Posterior cingulate gyrus (tissue), 11 donors: ENCODE data around the gene TRERF1.
"Not testable (repeated sequence)": the region's sequence is repeated elsewhere in the genome, so short reads cannot be mapped to it uniquely, and the experiment has no call there.

ENCODE experiments used
- DNase-seq, 10 donors: peaks; one replicate each; pipeline versions ENCODE4 v3.0.0 to v3.0.0-alpha.2; 2020 to 2021; ENCODE audit warnings: mixed read lengths in 3 of 10
- intact Hi-C: fragments of 100-400 bp; cut with DNase I; formaldehyde crosslinking; loops from one replicate; pipeline ENCODE4 v1.15.1; 2023

The TRERF1 gene

DNA sequence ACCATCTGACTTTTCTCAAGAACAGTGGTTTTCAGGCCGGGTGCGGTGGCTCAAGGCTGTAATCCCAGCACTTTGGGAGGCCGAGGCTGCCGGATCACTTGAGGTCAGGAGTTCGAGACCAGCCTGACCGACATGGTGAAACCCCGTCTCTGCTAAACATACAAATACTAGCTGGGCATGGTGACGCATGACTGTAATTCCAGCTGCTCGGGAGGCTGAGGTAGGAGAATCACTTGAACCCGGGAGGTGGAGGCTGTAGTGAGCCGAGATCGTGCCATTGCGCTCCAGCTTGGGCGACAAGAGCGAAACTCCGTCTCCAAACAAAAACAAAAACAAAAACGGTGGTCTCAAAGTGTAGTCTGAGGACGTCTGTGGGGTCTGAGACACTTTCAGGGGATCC, 235.2 kb downstream of the TRERF1 start:
- intact Hi-C loops, result loop anchor here (5.0 to 10.0 kb wide), 5 partner anchors 142 to 432 kb away; partner anchors contain the start of genes BYSL, MED20, PRICKLE4 and TAF8
- peak in 1 of 10 donors; percentile 55 for DNase-seq

DNA sequence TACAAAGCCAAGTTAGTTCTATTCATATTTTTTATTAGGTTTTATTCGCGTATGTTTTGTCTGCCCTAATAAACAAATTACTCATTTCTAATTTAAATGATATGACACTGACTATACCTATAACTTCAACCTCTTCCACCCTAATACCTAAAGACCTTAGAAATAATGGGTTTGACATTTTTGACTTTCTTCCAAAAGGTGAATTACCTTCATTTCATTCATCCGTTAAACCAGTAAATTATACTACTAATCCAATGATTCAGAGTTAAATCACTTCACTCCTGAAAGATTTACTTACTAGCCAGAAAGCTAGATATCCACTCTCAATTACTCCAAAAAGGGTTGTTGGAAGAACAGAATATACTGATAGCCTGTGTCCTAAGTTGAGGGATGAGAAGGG, 239.3 kb downstream of the TRERF1 start:
- intact Hi-C loops, result loop anchor here (10.0 kb wide), 2 partner anchors 138 to 428 kb away; partner anchors contain the start of genes PRICKLE4 and TOMM6
- no peak for DNase-seq

DNA sequence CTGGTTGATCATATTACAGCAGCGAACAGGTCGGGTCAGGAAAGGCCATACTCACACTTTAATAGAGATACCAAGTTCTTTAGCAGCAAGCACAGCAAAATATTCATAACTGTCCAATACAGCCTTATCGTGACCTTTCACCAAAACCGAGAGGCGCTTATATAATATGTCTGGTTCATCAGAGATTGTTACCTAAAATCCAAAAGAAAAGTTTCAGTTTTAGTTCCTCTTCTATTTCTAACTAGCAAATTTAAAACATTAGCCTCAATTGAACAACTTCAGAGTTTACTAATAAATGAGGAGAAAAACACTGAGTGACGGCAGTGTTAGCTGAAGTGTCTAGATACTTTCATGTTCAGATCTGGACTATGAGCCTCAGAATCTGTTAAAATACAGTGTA, 240.0 kb downstream of the TRERF1 start:
- no peak for DNase-seq
- intact Hi-C loops, result loop anchor here (10.0 kb wide), 2 partner anchors 137 to 427 kb away; partner anchors contain the start of genes PRICKLE4 and TOMM6

DNA sequence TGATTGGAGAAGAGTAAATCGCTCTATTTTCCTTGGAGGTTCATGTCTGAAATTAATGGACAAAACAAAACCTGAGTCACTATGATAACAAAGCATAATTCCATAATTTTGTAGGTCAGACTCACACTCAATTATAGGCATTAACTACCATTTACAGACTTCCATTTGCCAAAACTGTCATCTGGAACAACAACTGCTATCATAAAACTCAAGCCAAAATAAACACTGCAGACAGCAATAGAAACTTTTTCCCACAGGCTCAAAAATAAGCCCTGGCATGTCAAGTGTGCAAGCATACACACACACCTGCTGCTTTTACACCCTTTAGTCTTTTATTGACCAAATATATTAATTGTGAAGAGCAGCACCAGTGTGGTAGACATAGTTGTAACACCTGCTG, 241.2 kb downstream of the TRERF1 start:
- DNase-seq, result no peak
- intact Hi-C loops, result loop anchor here (10.0 kb wide), 2 partner anchors 136 to 426 kb away; partner anchors contain the start of genes PRICKLE4 and TOMM6

DNA sequence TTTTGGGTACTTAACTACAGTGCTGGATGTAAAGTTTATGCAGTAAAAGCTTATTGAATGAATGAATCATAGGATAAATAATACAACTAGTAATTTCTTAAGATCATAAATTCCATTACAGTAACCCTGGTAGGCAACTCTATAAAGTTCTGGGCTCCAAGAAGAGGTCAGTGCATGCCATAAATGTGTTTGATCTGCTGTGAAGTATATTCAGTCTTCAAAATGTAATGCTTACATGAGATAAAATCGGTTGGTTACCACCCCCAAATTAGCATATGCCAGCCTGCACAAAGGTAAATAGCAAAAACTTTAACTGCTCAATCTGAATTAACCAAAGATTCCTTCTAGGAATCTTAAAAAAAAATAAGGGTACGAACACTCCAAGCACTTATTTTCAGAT, 244.2 kb downstream of the TRERF1 start:
- intact Hi-C loops, DNase-seq: not testable (repeated sequence)

DNA sequence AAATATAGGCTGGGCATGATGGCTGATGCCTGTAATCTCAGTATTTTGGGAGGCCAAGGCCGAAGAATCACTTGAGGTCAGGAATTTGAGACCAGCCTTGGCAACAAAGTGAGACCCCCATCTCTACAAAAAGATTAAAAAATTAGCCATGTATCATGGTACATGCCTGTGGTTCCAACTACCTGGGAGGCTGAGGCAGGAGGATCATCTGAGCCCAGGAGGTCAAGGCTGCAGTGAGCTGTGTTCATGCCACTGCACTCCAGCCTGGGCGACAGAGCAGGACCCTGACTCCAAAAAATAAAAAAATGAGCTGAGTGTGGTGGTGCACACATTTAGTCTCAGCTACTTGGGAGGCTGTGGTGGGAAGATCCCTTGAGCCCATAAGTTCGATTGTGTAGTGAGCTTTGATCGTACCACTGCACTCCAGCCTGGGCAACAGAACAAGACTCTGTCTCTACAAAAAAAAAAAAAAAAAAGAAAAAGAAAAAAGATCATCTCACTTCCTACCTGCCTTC, 246.9 kb downstream of the TRERF1 start:
- intact Hi-C loops, result no loop called here
- no peak for DNase-seq

DNA sequence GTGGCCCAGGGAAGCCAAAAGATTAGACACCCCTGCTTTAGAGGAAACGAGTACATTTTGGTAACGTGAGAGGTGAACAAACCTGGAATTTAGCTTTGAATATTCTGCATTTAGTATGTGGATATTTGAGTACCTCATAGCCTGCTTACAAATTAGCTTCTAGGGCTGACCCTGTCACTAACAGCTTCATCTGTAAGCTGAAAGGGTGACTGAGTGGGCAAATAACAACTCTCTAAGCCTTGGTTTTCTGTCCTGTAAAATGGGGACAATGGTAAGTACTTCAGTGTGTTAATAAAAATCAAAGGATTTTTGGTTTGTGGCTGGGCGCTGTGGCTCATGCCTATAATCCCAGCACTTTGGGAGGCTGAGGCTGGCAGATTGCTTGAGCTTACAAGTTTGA, 248.5 kb downstream of the TRERF1 start:
- DNase-seq, result no peak
- intact Hi-C loops, result no loop called here

DNA sequence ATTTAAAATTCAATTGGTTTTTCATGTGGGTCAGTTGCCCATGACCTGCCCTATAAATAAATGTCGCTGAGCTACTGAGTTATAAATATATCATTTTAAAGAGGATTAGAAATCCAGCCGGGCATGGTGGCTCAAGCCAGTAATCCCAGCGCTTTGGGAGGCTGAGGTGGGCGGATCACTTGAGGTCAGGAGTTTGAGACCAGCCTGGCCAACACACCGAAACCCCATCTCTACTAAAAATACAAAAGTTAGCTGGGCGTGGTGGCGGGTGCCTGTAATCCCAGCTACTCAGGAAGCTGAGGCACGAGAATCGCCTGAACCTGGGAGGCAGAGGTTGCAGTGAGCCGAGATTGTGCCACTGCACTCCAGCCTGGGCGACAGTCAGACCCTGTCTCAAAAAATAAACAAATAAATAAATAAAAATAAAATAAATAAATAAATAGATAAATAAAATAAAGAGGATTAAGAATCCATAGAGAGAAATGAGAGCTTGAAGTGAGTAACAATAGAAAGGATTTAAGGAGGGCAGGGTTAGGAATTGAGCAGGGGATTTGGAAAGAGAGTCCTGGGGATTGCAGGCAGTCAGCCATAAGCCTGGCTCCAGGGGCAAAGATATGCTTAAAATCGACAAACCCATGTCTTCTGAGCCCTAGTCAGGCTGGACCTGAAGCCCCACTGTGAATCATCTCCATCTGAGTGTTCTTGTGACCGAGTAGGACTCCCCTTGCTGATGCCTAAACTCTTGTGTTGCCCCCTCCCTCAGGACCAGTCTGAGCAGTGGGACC, 249.4 kb downstream of the TRERF1 start:
- intact Hi-C loops, DNase-seq: not testable (repeated sequence)

DNA sequence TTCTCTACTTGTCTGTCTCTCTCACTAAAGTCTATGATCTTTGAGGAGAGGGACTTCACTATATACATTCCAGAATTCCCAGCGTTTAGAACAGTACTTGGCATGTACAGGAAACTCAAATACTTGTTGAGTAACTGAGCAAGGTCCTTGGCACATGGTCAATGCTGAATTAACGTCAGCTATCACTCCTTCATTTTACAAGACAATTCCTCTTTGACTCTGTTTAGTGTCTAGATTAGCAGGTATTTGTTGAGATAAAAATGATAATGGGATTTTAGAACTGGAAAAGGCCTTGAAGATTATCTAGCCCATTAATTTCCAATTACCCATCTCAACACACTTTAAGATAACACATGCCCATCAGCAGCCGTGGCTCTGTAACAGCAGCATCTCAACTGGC, 250.3 kb downstream of the TRERF1 start:
- intact Hi-C loops, result no loop called here
- DNase-seq, result no peak

DNA sequence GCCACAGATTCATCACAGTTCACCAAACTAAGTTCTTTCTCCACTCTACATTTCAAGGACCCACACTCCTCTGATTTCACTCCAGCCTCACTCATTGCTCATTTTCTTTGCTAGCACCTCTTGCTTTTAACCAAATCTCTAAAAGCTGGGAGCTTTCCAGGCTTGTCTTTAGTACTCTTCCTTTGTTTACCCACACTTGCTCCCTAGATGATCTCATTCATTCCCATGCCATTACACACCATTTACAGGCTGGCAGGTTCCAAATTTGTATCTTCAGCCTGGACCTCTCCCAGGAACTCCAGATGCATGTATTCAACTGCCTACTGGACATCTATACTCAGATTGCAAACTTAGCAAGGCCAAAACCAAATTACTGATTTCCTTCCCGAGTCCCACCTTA, 251.7 kb downstream of the TRERF1 start:
- intact Hi-C loops, result no loop called here

DNA sequence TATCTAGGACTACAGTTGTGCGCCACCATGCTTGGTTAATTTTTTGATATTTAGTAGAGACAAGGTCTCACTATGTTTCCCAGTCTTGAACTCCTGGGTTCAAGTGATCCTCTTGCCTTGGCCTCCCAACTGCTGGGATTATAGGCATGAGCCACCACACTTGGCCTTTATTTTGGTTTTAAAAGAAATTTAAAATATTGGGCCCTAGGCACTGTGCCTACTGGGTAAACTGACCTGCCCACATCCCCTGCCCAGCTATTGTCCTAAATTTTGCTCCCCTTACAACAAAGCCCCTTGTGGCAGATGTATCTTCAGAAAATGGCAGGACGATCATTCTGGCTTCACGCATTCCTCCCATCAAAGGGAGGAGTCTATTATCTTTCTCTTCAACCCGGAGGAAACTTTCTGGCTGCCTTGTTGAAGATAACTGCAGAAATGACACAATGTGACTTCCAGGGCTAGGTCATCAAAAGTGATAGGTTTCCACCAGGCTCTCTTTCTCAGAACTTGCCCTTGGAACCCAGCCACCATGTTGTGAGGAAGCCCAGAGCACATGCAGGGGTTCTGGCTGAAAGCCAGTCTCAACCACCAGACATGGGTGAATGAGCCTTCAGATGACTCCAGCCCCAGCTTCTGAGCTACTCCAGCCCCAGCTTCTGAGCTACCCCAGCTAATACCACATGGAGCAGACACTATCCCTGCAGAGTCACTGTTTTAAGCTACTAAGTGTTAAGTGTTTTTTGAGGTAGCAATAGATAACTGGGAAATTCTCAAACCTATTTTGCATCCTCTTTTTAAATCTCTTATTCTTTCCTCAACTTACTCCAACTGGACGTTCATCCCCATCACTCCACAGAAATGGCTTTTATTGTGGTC, 252.4 kb downstream of the TRERF1 start:
- DNase-seq, result no peak
- intact Hi-C loops, result no loop called here

More for the DNA sequence above, 251.7 kb downstream of the TRERF1 start:
- no peak for DNase-seq

DNA sequence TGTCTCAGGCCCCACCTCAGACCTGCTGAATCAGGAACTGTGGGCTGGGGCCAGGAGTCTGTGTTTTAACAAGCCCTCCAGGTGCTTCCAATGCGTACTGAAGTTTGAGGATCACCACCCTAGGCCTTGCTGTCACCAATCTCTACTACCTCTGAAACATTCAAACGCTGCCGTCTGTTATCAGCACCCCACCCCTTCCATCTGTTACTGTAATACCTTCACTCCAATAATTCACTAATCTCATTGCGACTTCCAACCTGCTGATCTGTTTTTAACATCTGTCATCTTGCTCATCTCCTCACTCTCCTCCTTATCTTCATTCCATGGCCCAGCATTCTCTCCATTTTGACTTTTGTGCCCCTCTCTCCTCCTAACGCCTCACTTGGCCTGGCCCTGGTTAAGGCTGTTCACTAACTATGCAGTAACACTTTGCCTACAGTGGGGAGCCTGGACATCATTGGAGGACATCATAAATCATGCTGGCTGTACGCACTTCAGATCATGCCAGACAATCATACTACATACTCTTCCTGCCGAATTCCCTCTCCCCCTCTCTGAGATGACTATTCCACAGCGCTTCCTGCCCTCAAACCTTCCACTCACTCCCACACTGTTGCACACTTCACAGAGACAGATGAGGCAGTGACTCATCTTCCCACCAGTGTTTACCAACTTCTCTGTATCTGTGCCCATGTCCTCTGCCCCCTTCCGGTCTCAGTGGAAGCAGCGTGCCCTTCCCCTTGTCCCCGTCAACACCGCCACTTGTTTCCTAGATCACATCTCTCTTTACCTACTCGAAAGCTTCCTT, 254.0 kb downstream of the TRERF1 start:
- intact Hi-C loops, result no loop called here
- DNase-seq, result no peak

DNA sequence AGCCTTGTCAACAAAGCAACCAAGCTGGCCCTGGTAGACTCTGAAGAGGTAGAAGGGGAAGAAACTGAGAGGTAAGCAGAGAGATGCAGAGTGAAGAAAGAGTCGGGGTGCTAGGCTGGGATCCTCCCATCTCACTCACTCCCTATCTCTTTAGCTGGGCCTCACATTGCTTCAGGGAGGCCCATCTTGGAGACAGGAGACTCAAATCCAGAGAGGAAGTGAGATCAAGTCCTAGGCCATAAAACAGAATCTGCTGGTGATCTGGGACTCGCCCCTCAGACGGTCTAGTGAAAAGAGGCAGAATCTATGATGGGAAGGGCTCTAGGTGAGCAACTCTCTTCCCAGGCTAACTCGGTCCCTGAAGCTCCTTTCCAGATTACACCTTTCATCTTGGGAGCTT, 256.3 kb downstream of the TRERF1 start:
- intact Hi-C loops, result no loop called here
- DNase-seq, result no peak

DNA sequence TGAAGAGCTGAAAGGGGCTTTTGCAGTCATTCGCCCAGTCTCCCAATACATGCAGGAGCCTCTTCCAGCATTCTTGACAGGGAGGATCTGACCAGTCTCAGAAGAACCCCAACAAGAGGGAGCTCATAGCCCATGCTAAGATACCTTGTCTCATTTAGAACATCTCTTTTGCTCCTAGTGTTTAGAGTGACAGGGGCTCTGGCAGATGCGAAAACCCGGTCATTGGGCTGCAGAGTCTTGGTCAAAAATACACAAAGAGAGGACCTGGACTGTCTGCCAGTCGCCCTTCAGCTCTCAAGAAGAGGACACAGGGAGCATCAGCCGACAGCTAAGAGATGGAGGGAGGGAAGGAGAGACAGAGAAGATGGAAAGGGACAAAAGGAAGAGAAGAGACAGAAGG, 257.7 kb downstream of the TRERF1 start:
- intact Hi-C loops, result no loop called here
- no peak for DNase-seq

DNA sequence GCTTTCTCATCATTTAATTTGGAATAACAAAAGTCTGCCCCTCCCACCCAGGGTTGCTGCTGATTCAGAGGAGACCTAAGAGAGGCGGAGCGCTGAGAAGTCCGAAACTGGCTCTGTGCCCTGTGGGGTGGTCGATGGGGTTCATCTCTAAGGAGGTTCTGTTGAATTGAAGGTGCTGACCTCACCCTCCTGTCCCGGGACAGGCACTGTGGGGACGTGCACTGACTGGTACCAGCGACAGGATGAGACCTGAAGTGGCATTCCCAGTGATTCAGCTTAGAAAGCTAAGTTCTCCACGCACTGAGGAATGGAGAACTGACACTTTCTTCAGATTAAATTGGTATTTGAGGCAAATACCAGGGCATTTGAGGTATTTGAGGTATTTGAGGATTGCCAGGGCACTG, 258.2 kb downstream of the TRERF1 start:
- DNase-seq, result no peak
- intact Hi-C loops, result no loop called here

DNA sequence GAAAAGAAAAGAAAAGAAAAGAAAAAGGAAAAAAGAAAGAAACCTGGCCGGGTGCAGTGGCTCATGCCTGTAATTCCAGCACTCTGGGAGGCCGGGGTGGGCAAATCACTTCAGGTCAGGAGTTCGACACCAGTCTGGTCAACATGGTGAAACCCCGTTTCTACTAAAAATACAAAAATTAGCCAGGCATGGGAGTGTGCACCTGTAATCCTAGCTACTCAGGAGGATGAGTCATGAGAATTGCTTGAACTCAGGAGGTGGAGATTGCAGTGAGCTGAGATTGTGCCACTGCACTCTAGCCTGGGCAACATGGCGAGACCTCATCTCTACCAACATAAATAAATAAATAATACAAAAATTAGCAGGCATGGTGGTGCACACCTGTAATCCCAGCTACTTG, 259.3 kb downstream of the TRERF1 start:
- intact Hi-C loops, DNase-seq: not testable (repeated sequence)

DNA sequence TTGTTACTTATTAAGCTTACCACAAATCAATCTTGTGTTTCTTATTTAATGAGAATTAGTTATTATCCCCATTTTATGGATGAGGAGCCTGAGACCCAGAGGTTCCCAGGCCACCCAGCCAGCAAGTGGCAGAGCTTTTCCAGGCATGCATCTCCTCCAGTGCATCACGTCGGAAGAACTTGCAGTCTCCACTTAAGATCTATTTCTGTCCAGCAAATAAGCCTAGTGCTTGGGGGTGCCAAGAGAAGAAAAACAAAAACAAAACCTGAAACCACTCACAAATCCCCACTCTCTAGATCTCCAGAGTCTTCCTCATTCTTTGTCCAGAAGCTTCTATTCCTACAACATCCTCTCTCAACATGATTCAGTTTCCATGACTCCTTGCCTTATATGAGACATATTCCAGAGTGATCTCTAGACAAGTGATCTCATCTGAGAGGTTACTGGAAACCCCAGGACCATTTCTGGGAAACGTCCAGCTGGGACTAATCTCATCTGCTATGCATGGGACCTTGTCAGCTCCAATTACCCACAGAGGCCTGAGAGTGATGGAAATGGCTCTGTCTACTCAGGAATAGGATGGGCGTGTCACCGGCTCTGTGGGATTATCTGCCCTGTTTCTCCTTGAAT, 261.1 kb downstream of the TRERF1 start:
- no peak for DNase-seq
- intact Hi-C loops, result no loop called here

DNA sequence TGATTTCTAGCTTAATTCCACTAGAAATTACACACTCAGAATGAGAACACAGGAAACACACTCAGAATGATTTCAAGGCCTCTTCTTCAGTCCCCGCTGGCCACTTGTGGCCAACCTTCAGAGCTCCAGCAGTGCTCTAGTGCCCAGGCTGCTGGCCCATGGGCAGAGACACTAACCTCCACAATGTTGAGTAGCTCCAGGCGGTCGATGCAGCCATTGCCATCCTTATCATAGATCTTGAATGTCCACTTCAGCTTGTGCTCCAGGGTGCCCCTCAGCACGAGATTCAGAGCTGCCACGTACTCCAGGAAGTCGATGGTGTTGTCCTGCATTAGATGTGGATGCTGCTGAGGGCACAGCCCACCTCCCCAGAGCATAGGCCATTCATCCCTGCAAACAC, 263.3 kb downstream of the TRERF1 start:
- intact Hi-C loops, result no loop called here
- DNase-seq, result peak in 1 of 10 donors; percentile 31

DNA sequence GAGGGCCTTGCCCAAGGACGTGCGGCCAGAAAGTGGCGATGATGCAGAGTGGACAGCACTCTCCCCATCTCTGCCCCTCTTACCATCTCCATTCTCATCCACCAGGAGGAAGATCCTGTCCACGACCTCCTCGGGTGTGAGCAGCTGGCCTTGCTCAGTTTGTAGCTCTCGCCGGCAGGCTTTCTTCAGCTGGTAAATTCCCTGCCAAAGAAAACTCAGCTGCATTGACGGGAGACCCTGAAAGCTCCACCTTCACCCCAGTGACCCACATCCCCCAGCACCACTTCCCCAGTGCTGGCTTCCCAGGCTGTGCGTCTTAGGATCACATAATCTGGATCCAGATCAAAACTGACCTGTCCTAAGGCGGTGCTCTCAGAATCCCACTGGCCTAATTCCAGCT, 266.1 kb downstream of the TRERF1 start:
- peak in 1 of 10 donors; percentile 29 for DNase-seq
- intact Hi-C loops, result no loop called here

DNA sequence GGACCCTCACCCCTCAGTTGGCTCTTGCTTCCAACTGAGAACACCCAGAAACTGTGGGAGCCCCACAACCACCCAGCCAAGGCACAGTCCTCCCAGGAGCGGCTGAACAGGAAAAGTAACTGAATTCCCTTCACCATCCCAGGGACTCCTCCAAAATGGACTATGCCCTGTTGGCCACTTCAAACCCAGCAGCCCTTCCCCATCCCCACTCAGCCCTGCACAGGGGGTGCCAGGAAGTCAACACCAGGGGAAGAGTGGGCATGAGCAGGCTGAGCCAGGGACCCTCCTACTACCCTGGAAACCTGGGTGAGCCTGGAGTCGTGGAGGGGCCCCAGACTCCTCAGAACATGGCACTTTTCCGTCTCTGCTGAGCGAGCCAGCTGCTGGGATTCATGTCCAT, 267.3 kb downstream of the TRERF1 start:
- intact Hi-C loops, result no loop called here
- DNase-seq, result no peak
